GM21423 (cell line): ENCODE results near the gene EDN2.

Source experiments
- ATAC-seq: cut with Tn5 transposase; IDR thresholded peaks from one replicate; pipeline ENCODE4 v1.9.1; 2021; ENCODE audit warnings: mild to moderate bottlenecking, moderate library complexity; ENCODE audit not compliant: unreplicated experiment

EDN2 gene

DNA sequence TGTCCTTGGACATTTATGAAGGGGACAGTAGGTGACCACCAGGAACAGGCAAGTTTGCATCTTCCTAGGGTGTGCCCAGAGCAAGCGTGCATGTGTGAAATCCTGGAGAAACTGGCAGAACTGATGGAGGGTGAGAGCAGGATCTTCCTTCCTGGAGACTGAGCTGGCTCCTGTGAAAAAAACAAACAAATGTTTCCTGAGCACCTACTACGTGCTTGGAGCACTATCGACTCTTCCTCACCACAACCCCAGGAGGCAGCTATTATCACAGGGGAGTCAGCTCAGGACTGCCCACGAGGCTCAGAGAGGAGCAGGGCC is 1.5 kb upstream of the EDN2 start:
- ATAC-seq = no peak

- no peak for ATAC-seq
These were observed 1.1 kb upstream of the EDN2 start for GRCh38 chr1:41485605-41486004.

GRCh38 chr1:41483960-41484401 is 502 bp downstream of the EDN2 start:
- ATAC-seq = no peak

DNA sequence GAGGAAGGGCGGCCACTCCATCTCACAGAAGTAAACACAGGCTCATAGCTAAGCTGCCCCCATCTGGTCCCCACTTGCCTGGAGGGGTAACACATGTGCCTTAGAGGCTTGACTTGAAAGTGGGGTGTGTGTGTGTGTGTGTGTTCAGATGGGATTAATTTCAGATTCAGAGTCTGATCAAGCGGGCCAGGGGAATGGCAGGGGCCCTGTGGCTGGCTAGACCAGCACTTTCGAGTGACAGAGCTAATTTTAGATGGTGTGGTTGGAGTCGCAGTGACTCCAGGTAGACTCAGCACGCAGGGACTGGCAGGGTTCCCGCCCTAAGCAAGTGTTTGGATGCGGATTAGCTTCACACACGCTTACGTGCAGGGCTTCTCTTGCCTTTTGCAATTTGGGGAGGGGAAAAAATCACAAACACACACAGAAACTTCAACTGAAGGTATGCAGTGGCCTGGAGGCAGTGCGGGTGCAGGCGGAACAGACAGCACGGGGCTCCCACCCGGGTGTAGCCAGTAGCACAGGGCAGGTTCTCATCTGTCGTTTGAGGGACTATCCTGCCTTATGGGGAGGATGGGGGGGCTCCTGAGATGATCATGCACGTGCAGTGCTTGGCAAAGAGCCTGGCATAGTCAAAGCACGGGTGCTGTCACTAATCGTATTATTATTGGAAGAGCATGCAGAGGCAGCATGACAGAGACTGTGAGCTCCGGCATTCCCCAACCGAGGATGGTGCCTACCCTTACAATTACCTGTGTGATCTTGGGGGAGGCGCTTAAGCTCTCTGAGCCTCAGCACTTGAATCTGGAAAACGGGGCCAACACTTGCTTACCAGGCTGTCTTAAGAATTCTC is 1.3 kb downstream of the EDN2 start:
- ATAC-seq = no peak

GRCh38 chr1:41482001-41482765 is 2.3 kb downstream of the EDN2 start:
- no peak for ATAC-seq

GRCh38 chr1:41481109-41481775 is 3.2 kb downstream of the EDN2 start:
- ATAC-seq = no peak

DNA sequence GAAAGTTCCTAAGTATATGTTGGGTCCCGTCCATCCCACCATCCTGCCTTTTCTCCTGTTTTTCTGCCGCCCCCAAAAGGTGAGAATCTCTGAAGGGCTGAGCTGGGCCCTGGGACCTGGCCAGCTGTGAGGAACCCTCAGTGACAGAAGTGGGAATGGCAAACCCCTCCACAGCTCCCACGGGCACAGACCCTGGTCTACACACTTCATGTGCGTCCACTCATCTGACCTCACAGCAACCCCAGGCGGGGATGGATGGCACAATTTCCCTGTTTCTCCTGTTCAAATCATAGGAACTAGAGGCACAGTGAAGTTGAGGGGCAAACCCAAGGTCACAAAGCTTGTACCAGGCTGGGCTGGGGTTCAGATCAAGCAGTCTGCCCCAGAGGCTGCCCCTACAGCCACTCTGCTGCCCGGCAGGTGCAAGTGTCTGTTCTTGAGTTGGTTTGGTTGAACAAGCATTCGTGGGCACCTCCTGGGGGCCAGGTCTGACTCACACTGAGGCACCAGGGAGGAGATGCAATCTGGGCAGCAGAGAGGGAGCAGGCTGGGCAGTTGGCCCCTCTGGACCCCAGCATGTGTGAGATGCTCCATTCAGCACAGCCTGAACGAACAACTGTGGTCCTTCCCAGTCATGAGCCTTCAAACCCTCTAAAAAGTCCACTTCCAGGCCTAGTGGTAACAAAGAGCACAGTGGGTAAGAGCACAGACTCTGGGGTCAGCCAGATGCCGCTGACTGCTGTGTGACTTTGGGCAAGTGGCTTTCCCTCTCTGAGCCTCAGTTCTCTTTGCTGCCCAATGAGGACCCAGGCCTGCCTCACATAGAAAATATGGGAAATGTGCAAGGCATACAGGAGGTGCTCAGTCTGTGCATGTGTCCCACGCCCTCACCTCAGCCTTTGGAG is 4.0 kb downstream of the EDN2 start:
- ATAC-seq = no peak

- no peak for ATAC-seq
These were observed 4.7 kb downstream of the EDN2 start for GRCh38 chr1:41479808-41480160.

GRCh38 chr1:41479000-41479807 is 5.3 kb downstream of the EDN2 start:
- ATAC-seq = no peak

GRCh38 chr1:41478118-41478748 is 6.2 kb downstream of the EDN2 start:
- no peak for ATAC-seq

DNA sequence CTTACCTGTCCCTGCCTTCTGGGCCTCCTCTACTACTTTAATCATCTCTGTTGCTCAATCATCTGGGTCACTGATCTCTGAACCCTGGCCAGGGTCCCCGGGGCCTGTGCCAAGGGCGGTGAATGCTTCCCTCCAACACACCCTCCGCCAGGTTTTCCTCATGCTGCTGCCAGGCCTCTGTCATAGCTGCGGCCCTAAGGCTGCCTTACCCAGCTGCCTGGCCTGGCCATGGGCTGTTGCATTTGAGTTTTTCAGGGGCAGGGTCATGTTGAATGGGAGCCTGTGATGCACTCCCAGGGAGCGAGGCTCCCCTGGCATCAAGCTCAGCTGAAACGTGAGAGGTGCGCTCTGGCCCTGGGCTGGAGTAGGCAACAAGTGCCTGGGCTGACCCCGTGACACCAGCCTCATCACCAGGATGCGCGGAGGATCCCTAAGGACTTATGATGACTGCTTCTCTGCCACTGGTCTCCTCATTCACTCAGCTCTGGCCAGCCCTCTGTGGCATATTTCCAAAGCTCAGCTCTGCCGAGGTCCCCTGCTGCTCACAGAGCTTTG is 7.6 kb downstream of the EDN2 start:
- ATAC-seq = no peak

DNA sequence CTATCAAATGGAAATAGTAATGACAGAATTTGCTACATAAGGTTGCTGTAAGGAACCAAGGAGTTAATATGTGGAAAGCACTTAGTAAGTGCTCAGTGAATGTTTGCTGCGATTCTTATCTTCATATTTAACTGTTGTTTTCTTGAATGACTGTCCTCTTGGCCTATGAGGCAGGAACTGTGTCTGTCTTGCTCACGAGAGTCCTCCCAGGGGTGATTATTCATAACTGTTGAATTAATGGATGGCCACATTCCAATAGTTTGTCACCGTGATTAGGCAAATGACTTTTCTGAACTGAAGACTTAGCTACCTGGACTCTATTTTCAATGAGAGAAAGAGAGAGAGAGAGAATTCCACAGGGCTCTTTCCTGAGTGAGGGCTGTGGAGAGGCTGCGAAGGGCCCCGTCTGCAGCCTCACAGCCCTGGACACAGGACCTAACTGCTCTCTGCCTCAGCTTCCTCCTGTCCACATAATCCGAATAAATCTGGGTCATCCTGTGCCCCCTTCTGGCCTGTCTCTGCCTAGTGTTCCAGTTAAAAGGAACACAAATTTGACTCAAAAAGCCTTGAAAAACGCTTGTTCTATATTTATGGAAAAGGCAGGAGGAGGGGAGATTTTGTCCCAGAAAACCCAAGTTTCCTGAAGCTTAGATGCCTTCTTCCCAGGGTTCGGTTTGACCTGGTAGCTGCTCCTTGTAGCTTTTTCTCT is 8.5 kb downstream of the EDN2 start:
- ATAC-seq = no peak

DNA sequence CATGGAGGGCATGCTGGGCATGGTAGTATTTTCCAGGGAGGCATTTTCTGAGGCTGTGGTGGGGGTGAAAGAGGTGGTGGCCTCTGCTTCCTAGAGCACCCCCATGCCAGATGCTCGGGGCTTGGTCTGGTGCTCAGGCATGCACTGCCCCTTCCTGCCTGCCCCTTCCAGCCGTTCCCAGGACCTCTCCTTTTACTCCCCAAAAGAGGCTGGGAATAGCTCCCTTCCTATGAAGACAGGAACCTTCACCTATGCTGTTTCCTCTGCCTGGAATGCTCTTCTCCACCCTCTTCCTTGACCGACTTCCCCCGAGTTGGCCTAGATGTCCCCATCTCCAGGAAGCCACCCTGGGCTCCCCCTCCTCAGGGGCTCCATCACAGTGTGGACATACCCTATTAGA is 9.1 kb downstream of the EDN2 start:
- ATAC-seq = no peak

DNA sequence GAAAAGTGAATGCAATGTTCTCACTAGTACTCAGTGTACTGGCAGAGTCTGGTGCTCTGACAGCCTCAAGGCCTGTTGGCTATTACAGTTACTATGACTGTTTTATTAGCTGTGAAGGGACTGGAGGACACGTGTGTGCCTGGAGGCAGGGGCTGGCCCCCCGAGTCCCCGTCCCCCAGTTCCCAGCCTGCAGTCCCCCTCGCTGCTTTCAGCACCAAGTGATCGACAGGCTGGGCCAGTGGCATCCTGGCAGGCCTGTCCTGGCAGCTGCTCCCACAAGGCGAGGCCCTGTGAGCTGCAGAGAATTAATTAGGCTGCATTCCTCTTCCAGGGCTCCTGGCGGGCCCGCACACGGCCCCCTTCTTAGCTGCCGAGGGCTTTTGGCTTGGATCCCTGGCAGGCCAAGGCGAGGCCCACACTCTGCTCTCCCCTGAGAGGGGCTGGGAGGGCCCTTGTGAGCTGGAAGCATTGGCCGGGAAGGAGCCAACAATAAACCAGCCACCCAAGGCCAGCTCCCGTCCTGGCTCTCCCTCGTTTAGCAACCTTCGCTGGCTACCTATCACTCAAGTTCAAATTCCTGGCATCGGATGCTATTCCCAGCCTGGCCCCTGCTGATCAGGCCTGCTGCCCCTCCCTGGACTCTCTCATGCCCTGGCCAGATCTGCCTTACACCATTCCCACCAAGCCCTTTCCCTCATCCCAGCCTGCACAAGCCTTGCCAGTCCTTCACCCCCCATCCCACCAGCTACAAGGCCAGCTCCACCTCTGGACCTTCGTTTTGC is 9.8 kb downstream of the EDN2 start:
- no peak for ATAC-seq

DNA sequence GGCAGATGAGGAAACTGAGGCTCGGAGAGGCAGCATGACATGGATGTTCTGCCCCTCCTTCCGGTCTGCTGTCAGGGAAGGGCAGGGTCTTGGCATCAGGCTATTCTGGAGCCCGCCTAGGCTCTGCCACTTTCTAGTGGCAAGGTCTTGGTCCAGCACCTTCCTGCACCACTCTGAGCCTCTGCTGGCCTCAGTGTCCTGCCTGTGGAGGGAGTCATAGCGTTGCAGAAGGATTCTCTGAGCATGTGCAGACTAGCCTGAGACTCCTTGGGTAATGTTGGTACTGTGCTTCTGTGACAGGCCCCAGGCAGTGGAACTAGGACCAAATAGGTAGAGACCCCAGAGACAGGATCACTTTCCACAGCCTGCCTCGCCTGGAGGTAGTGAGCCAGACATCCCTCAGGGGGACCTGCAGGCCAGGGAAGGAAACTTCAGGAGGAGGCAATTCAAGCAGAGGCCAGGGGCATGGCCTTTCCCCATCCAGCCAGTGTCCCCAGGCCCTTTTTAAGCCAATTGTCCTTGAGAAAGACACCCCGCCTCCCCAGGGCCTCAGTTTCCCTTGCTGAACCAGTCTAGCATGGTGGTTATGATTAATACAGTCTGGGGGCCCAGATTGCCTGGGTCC is 10.6 kb downstream of the EDN2 start:
- no peak for ATAC-seq

DNA sequence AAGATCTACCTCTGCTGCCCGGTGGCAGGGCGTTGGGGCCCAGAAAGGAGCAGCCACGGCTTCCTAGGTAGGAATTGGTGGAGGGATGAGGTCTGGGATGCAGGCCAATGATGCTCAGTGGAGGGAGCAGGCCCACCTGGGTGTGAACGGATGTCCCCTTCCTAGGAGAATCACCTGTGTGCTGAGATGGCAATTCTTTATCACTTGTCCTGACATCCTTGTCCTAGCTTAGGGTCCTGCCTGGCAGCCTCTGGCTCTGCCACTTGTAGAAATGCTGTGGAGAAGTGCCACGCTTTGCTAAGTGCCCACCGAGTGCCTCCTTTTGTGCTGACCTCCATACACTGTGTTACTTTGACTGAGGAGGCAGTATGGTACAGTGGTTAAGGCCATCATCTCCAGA is 12.8 kb downstream of the EDN2 start:
- no peak for ATAC-seq

DNA sequence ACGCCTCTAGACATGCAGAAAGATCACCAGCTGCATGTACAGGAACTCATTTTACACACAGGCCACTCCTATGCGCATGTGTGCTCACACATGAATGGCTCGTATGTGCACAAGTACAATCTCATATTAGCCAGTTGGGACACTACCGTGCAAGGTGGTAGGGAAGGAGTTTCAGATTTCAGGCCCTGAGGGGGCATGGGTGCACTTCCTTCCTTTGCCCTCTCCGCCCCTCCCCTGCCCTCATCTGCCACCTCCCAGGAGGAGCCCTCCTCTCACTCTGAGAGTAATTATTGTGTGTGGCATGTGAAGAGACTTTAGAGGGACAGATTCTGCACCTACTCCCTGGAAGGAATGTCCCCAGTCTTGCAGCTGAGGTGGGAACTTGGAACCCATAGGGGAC is 14.8 kb downstream of the EDN2 start:
- ATAC-seq = no peak
